Liver (tissue), 3 donors: ENCODE data around the gene LAMA5.

Experiments used
- FOXA1 ChIP-seq: IDR thresholded peaks from 2 replicates; pipeline ENCODE4 v1.6.1; 2016; ENCODE audit warnings: antibody characterized with exemption
- RAD21 ChIP-seq, 2 donors: IDR thresholded peaks; 2 replicates each; pipeline ENCODE4 v1.6.1; 2016; ENCODE audit warnings: antibody characterized with exemption in 2 of 2, mild to moderate bottlenecking in 2 of 2
- TAF1 ChIP-seq: conservative IDR thresholded peaks from 2 replicates; pipeline ENCODE4 v1.6.1; 2016; ENCODE audit warnings: antibody characterized with exemption, mild to moderate bottlenecking
- TF ChIP-seq, protein P1 (sequence below): fragments of 150-350 bp; IDR thresholded peaks from 2 replicates; pipeline ENCODE4 v1.5.1; 2017; ENCODE audit warnings: improper control_type of control experiment, low read depth, low read length; ENCODE audit not compliant: missing input control
- TF ChIP-seq, protein P2 (sequence below): IDR thresholded peaks from 2 replicates; pipeline ENCODE4 v1.6.1; 2016; ENCODE audit warnings: antibody characterized with exemption
- TF ChIP-seq, protein P3 (sequence below): IDR thresholded peaks from 2 replicates; pipeline ENCODE4 v1.6.1; 2016; ENCODE audit warnings: antibody characterized with exemption
- TF ChIP-seq, protein P4 (sequence below): IDR thresholded peaks from 2 replicates; pipeline ENCODE4 v1.6.1; 2016; ENCODE audit warnings: antibody characterized with exemption
- TF ChIP-seq, protein P5 (sequence below): IDR thresholded peaks from 2 replicates; pipeline ENCODE4 v1.6.1; 2016; ENCODE audit warnings: antibody characterized with exemption, mild to moderate bottlenecking
- donor health status: healthy.
- donor health status: healthy.

DNA sequence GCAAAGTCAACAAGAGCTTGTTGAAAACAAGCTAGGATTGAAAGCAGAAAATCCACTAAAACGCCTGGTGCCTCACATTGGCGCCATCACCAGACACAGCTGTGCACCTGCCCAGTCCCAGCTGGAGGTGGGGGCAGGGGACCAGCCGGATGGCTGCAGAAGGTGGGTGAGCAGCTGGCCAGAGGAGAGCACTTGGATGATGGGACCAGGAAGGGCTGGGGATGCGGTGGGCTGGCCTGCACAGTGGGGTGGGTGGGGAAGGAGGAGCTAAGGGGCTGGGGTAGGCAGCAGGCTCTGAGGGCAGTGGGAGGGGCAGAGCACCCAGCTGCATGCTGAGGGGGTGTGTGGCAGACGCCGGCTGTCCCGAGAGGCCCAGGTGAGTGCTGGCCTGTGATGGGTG lies 32.9 kb upstream of the LAMA5 start:
- TF ChIP-seq, protein P1, sequence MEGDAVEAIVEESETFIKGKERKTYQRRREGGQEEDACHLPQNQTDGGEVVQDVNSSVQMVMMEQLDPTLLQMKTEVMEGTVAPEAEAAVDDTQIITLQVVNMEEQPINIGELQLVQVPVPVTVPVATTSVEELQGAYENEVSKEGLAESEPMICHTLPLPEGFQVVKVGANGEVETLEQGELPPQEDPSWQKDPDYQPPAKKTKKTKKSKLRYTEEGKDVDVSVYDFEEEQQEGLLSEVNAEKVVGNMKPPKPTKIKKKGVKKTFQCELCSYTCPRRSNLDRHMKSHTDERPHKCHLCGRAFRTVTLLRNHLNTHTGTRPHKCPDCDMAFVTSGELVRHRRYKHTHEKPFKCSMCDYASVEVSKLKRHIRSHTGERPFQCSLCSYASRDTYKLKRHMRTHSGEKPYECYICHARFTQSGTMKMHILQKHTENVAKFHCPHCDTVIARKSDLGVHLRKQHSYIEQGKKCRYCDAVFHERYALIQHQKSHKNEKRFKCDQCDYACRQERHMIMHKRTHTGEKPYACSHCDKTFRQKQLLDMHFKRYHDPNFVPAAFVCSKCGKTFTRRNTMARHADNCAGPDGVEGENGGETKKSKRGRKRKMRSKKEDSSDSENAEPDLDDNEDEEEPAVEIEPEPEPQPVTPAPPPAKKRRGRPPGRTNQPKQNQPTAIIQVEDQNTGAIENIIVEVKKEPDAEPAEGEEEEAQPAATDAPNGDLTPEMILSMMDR: no peak
- TF ChIP-seq, protein P2, sequence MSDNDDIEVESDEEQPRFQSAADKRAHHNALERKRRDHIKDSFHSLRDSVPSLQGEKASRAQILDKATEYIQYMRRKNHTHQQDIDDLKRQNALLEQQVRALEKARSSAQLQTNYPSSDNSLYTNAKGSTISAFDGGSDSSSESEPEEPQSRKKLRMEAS: no peak
- TF ChIP-seq TAF1 (no peak), RAD21 (IDR thresholded peaks at IDR 0.05) (no peak), FOXA1 (no peak)
- TF ChIP-seq, protein P3, sequence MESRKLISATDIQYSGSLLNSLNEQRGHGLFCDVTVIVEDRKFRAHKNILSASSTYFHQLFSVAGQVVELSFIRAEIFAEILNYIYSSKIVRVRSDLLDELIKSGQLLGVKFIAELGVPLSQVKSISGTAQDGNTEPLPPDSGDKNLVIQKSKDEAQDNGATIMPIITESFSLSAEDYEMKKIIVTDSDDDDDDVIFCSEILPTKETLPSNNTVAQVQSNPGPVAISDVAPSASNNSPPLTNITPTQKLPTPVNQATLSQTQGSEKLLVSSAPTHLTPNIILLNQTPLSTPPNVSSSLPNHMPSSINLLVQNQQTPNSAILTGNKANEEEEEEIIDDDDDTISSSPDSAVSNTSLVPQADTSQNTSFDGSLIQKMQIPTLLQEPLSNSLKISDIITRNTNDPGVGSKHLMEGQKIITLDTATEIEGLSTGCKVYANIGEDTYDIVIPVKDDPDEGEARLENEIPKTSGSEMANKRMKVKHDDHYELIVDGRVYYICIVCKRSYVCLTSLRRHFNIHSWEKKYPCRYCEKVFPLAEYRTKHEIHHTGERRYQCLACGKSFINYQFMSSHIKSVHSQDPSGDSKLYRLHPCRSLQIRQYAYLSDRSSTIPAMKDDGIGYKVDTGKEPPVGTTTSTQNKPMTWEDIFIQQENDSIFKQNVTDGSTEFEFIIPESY: no peak
- TF ChIP-seq, protein P4, sequence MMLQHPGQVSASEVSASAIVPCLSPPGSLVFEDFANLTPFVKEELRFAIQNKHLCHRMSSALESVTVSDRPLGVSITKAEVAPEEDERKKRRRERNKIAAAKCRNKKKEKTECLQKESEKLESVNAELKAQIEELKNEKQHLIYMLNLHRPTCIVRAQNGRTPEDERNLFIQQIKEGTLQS: no peak
- TF ChIP-seq, protein P5, sequence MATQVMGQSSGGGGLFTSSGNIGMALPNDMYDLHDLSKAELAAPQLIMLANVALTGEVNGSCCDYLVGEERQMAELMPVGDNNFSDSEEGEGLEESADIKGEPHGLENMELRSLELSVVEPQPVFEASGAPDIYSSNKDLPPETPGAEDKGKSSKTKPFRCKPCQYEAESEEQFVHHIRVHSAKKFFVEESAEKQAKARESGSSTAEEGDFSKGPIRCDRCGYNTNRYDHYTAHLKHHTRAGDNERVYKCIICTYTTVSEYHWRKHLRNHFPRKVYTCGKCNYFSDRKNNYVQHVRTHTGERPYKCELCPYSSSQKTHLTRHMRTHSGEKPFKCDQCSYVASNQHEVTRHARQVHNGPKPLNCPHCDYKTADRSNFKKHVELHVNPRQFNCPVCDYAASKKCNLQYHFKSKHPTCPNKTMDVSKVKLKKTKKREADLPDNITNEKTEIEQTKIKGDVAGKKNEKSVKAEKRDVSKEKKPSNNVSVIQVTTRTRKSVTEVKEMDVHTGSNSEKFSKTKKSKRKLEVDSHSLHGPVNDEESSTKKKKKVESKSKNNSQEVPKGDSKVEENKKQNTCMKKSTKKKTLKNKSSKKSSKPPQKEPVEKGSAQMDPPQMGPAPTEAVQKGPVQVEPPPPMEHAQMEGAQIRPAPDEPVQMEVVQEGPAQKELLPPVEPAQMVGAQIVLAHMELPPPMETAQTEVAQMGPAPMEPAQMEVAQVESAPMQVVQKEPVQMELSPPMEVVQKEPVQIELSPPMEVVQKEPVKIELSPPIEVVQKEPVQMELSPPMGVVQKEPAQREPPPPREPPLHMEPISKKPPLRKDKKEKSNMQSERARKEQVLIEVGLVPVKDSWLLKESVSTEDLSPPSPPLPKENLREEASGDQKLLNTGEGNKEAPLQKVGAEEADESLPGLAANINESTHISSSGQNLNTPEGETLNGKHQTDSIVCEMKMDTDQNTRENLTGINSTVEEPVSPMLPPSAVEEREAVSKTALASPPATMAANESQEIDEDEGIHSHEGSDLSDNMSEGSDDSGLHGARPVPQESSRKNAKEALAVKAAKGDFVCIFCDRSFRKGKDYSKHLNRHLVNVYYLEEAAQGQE: no peak
